ENCODE measurements around the gene ARSJ.
A peak's percentile ranks its signal among the peaks of the same experiment; 100 is the strongest.

ARSJ gene

GRCh38 chr4:113872426-113873260, 106.8 kb downstream of the ARSJ start:
- H3K4me1 Mint-ChIP-seq = peaks cover 15% of the 10 kb centered on the region
- H3K27ac Mint-ChIP-seq = no peak overlapping the region
- H3K9me3 Mint-ChIP-seq = peaks cover 8% of the 10 kb centered on the region
- no peak for ATAC-seq
- H3K4me3 Mint-ChIP-seq = no peak overlapping the region
- peaks cover 5% of the 10 kb centered on the region for H3K36me3 Mint-ChIP-seq
- no peaks in the 10 kb centered on the region for H3K27me3 Mint-ChIP-seq

DNA sequence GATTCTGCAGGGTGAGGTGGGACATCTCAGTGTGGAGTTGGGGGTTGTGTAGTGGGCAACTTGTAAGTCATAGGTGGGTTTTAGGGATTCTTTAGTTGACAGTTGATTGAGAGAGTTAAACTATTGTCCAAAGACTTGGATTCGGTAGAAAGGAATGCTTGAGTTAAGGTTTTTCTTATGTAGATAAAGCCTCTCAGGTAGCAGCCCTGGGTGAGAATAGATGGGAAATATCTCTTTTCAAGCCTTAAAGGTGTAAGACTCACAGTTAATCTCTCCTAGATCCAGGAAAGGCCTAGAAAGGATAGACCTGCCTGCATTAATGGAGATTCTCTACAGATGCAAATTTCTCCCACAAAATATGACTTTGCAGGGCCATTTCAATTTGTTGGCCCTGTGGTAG, 108.4 kb downstream of the ARSJ start:
- ATAC-seq = no peak
- H3K27ac Mint-ChIP-seq = no peak overlapping the region
- H3K4me1 Mint-ChIP-seq = peaks cover 15% of the 10 kb centered on the region
- no peaks in the 10 kb centered on the region for H3K27me3 Mint-ChIP-seq
- H3K9me3 Mint-ChIP-seq = peaks cover 8% of the 10 kb centered on the region
- peaks cover 5% of the 10 kb centered on the region for H3K36me3 Mint-ChIP-seq
- no peak overlapping the region for H3K4me3 Mint-ChIP-seq

DNA sequence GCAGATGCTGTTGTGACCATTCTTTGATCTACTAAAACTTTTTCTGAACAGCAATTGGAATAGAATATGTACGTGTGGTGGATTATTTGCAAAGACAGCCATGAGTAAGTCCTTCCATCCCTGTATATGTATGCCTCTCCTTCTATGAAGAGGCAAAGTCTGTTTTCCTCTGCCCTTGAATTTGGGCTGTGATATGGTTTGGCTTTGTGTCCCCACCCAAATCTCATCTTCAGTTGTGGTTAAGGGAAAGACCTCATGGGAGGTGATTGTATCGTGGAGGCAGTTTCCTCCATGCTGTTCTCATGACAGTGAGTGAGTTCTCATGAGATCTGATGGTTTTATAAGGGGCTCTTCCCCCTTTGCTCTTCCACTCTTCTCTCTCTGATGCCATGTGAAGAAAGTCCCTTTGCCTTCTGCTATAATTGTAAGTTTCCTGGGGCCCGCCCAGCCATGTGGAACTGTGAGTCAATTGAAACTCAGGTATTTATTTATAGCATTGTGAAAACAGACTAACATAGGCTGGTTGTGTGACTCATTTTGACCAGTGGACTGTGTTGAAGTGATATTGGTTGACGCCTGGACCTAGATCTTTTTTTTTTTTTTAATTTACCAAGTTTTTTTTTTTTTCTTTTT, 109.6 kb downstream of the ARSJ start:
- ATAC-seq = peak; percentile 95

DNA sequence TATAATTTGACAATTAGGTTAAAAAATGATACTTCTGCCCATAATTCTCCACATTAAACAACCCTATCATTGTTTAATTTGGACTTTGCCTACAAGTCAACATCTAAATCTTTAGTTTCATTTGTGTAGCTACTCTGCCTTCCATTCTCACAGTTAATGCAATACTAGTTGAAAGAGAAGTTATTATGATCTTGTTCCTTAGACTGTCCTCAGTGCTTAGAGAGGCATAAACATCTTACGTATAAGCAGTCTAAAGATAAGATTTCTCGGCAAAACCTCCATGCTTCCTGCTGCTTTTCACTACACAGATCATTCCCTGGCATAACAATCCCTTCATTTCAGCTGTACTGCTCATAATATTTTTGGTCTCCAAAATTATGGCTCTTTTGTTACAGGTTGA, 112.8 kb downstream of the ARSJ start:
- H3K27me3 Mint-ChIP-seq = no peaks in the 10 kb centered on the region
- no peak overlapping the region for H3K4me3 Mint-ChIP-seq
- H3K9me3 Mint-ChIP-seq = peaks cover 8% of the 10 kb centered on the region
- no peak for ATAC-seq
- peaks cover 5% of the 10 kb centered on the region for H3K36me3 Mint-ChIP-seq
- H3K27ac Mint-ChIP-seq = no peak overlapping the region
- peaks cover 15% of the 10 kb centered on the region for H3K4me1 Mint-ChIP-seq

More for the DNA sequence above, 109.6 kb downstream of the ARSJ start:
- H3K27me3 Mint-ChIP-seq = no peaks in the 10 kb centered on the region
- peak overlapping the region; percentile 80 for H3K27ac Mint-ChIP-seq
- H3K36me3 Mint-ChIP-seq = peaks cover 5% of the 10 kb centered on the region
- no peak overlapping the region for H3K4me3 Mint-ChIP-seq
- H3K9me3 Mint-ChIP-seq = peaks cover 8% of the 10 kb centered on the region
- H3K4me1 Mint-ChIP-seq = peaks cover 15% of the 10 kb centered on the region

DNA sequence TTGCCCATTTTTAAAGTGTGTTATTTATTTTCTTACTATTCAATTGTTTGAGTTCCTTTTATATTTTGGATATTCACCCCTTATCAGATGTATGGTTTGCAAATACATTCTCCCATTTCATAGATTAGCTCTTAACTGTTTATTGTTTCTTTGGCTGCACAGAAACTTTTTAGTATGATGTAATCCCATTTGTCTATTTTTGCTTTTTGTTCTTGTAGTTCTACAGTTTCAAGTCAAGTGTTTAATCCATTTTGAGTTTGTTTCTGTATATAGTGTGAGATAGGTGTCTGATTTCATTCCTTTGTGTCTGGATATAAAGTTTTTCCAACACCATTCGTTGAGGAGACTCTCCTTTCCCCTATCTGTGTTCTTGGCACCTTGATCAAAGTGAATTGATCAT, 120.5 kb downstream of the ARSJ start:
- Mint-ChIP-seq H3K36me3 (no peaks in the 10 kb centered on the region), H3K9me3 (no peaks in the 10 kb centered on the region), H3K27me3 (no peaks in the 10 kb centered on the region), H3K4me1 (no peaks in the 10 kb centered on the region), H3K4me3 (no peak overlapping the region), H3K27ac (no peak overlapping the region)
- no peak for ATAC-seq

GRCh38 chr4:113851816-113852215, 127.6 kb downstream of the ARSJ start:
- H3K9me3 Mint-ChIP-seq = peaks cover 6% of the 10 kb centered on the region
- H3K4me3 Mint-ChIP-seq = no peak overlapping the region
- ATAC-seq = no peak
- no peaks in the 10 kb centered on the region for H3K4me1 Mint-ChIP-seq
- H3K27ac Mint-ChIP-seq = no peak overlapping the region
- H3K27me3 Mint-ChIP-seq = peaks cover 9% of the 10 kb centered on the region
- H3K36me3 Mint-ChIP-seq = no peaks in the 10 kb centered on the region

All from stimulated activated memory B cell treated with anti-CD40 and anti-IgM and Interleukin-4, amounts not matched to agents 10 μg/mL and 1 μg/mL and 100 μg/mL, for 72 hours (primary cell).